ENCODE data around the gene PTPN7.
"Not testable (repeated sequence)": the region's sequence is repeated elsewhere in the genome, so short reads cannot be mapped to it uniquely, and the experiment has no call there.

PTPN7 gene

GRCh38 chr1:202181586-202181985 is 21.2 kb upstream of the PTPN7 start:
- no peak overlapping the region for H3K27ac ChIP-seq
- no peak for TF ChIP-seq ZFX (IDR thresholded peaks at IDR 0.05; ENCODE audit: borderline replicate concordance)
- TF ChIP-seq CTCF (IDR thresholded peaks at IDR 0.05): no peak

DNA sequence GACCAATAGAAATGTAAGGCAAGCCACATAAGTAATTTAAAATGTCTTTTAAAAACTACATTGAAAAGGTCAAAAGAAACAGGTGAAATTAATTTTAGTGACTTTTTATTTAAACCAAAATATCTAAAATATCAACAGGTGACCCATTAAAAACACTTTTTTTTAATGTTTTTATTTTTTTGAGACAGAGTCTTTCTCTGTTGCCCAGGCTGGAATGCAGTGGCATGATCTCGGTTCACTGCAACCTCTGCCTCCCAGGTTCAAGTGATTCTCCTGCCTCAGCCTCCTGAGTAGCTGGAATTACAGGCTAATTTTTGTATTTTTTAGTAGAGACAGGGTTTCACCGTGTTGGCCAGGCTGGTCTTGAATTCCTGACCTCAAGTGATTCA is 20.3 kb upstream of the PTPN7 start:
- H3K27ac ChIP-seq: not testable (repeated sequence)

DNA sequence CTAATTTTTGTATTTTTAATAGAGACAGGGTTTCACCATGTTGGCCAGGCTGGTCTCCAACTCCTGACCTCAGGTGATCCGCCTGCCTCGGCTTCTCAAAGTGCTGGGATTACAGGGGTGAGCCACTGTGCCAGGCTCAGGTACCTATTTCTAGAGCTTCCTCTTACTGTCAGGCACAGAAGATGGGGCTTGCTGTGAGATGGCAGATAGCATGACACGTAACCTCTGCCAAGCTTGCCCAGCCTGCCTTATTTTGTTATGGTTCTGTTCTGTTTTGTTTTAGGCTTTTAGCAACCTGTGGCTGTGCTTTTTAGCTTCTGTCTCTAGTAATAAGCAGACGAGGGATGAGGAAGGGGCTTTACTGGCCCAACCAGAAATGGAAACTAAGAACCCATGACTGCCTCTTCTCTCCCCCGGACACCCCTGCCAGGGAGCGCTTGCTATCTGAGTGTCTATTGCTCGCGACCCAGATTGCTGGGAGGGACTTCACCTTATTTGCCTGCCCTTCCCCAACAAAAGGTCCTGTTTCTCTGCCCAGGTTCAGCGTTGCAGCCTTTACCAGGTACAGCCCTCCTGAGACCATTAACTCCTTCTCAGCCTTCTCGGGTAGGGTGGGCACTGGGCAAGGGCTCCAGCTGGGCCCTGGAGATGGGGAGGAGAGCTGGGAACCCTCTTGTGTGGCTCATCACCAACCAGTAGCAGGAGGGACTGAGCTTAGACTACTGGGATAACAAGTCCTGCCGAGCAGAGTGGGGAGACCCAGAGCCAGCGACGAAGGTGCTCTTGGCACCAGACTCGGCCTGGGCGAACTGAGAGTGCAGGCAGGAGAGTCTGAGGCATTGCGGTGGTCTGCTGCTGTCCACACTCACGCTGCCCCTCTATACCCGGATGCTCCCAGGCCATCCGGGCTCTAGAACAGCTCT is 19.7 kb upstream of the PTPN7 start:
- H3K27ac ChIP-seq: no peak overlapping the region
- TF ChIP-seq ZFX (IDR thresholded peaks at IDR 0.05; ENCODE audit: borderline replicate concordance): no peak
- TF ChIP-seq CTCF (IDR thresholded peaks at IDR 0.05): no peak

- TF ChIP-seq CTCF (IDR thresholded peaks at IDR 0.05): no peak
- no peak overlapping the region for H3K27ac ChIP-seq
Measured at GRCh38 chr1:202176949-202177927, 16.8 kb upstream of the PTPN7 start.

DNA sequence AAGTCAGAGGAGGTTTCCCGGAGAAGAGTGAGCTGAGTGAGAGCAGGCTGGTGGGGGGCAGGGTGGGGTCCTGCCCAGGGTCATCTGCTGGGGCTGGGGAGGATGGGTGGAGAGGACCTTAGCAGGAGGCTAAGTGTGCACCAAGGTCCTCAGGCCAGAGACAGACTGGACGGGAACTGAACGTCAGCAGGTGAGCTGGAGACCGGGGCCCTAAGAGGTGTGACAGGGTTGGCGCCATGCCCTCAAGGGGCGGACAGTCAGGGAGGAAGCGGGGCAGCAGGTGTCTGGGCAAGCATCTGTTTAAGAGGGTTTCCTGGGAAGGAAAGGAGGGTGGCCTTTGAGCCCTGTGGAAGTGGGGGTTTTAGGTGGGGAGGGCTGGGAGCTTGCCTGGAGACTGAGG is 13.6 kb upstream of the PTPN7 start:
- no peak overlapping the region for H3K27ac ChIP-seq
- TF ChIP-seq ZFX (IDR thresholded peaks at IDR 0.05; ENCODE audit: borderline replicate concordance): no peak
- no peak for TF ChIP-seq CTCF (IDR thresholded peaks at IDR 0.05)

DNA sequence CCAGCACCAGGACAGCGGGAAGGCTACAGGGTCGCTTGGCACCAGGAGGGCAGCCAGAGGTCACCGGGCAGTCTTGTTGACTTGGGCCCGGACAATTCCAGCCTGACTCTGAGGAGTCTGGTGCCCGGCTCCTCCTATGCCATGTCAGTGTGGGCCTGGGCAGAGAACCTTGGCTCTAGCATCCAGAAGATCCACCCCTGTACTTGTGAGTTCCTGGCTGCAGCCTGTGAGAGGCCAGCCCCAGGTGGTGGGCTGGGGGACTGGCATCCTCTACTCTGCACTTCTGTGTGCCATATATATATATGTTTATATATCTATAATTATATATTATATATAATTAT is 11.6 kb upstream of the PTPN7 start:
- no peak overlapping the region for H3K27ac ChIP-seq
- no peak for TF ChIP-seq ZFX (IDR thresholded peaks at IDR 0.05; ENCODE audit: borderline replicate concordance)
- TF ChIP-seq CTCF (IDR thresholded peaks at IDR 0.05): no peak

- no peak for TF ChIP-seq ZFX (IDR thresholded peaks at IDR 0.05; ENCODE audit: borderline replicate concordance)
- TF ChIP-seq CTCF (IDR thresholded peaks at IDR 0.05): no peak
- no peak overlapping the region for H3K27ac ChIP-seq
Measured at GRCh38 chr1:202171292-202172014, 11.1 kb upstream of the PTPN7 start.

Measured in 22Rv1 (cell line).